Right kidney (tissue), 1 donor: ENCODE data around the gene PPP1R17.

Experiments
- DNase-seq: peaks from one replicate; pipeline ENCODE4 v3.0.0-alpha.2; 2016

PPP1R17 gene

GRCh38 chr7:31702354-31702753 lies 15.3 kb downstream of the PPP1R17 start:
- no peak for DNase-seq

- no peak for DNase-seq
Measured at GRCh38 chr7:31705377-31705776, 18.4 kb downstream of the PPP1R17 start.

DNA sequence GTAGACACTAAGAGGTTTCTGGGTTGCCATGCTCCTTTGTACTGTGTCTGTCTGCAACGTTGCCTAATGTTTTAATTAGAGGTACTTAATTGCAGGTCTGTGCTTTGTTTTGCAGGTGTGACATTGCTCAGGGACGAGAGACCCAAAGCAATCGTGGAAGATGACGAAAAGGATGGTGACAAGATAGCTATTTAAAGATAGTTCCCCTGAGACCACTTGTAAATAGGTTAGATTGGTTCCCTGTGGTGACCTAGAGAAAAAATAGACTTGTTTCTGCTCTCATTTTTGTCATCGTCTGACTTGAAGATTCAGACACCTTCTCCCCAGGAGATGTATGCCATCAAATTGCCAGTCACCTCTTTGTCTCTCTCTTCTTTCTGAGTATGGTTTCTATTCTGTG lies 20.1 kb downstream of the PPP1R17 start:
- no peak for DNase-seq

GRCh38 chr7:31710171-31710570 lies 23.2 kb downstream of the PPP1R17 start:
- DNase-seq: no peak

- no peak for DNase-seq
Measured at GRCh38 chr7:31716355-31716754, 29.3 kb downstream of the PPP1R17 start.

- no peak for DNase-seq
Measured at GRCh38 chr7:31720366-31720765, 33.4 kb downstream of the PPP1R17 start.

GRCh38 chr7:31724696-31725095 lies 37.7 kb downstream of the PPP1R17 start:
- DNase-seq: no peak

DNA sequence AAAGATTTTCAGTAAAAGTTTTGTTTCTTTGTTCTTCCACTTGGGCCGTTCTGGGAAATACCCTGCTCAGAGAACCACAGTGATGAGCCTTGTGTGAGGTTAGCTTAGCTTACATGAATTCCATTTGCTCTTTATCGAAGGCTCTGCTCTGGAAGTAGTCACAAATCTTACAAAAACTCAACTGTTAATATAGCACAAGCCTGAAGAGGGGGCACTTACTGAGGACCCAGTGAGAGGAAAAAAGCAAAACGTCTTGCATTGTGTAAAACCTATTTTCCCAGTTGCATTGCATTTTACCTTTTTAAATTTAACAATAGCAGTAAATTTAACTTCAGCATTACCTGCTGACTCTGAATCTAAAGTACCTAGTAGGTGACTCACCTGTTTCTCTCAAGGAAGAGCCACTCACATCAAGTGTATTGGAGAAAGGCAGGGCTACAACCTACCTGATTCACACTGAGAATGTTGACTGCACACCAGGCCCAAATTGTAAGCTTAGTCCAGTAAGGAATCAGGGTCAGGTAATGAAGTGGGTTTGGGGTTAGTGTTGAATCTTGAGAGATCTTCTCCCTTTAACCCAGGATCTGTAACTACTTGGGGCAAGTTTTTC lies 42.3 kb downstream of the PPP1R17 start:
- DNase-seq: no peak

- DNase-seq: no peak
Measured at GRCh38 chr7:31734456-31734855, 47.4 kb downstream of the PPP1R17 start.

DNA sequence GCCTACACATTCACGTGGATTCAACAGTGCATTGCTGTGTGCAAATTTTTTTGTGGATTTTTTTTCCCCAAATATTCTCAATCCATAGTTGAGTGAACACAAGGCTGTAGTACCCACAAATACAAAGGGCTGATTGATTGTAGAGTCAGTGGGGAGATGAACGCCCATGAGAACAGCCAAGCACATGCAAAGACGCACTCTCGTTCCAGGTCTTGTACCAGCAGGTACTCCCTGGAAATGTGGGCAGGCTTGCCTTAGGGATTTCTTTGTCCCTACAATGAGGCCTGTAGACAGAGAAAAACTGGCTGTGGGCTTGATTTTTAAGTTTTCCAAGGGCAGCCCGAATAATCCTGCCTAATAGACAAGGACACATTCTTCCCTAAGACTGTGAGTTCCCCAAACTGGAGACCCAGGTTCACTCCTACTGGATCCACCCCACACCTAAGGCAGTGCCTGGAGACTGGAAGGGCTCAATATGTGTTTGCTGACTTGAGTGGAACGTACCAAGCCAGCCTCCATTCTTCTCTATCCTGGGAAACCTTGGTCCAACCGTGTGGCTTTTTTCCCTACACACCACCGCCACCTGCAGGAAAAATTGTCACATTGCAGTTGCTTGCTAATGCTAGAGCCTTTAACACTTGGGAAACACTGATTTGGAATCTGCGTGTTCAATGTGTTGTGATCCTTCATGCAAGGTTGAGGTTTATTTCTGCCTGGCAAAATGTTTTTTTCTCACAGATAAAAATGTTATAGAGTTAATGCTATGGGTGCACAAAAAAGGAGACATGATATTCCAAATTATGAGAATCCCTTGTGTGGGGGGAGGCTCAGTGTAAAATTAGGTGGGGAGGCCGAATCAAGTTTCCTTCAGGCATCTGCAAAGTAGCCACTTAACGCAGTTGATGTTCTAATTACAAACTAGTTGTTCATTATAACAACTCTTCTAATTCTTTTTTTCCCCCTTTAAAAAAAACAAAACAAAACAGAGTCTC lies 49.3 kb downstream of the PPP1R17 start:
- peak; percentile 25 for DNase-seq

DNA sequence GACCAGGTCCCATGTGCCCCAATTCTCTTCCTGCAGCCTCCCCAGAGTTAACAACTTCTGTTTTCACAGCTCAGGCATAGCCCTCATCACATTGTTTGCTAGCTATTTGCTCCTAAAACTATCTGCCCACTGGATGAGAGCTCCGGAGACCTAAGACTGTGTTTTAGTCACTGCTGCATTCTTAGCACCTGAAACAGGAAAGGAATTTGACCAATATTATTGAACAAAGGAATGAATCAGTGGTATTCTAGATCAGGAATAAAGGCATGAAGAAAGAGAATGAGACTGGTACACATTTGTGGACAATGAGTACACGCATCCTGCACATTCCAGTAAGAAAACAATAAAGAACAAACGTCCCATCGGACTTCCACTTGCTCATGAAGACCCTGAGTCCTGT lies 54.8 kb downstream of the PPP1R17 start:
- no peak for DNase-seq

- peak; percentile 11 for DNase-seq
Measured at GRCh38 chr7:31744294-31744874, 57.4 kb downstream of the PPP1R17 start.

DNA sequence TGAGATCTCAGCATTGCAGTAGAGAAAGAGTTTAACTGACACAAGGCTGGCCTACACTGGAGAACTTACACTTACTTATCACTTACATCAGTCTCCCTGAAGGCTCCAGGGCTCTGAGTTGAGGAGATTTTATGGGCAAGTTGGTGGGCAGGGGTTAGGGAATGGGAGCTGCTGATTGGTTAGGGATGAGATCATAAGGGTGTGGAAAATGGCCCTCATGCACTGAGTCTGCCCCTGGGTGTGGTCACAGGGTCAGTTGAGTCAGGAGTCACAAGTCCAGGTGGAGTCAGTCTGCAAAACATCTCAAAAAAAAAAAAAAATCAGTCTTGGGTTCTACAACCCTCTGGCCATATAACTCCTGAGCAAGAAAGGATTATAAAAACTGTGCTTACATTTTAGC lies 60.5 kb downstream of the PPP1R17 start:
- no peak for DNase-seq

GRCh38 chr7:31748084-31748483 lies 61.1 kb downstream of the PPP1R17 start:
- no peak for DNase-seq

- DNase-seq: no peak
Measured at GRCh38 chr7:31751726-31752125, 64.7 kb downstream of the PPP1R17 start.
